SJSA1 (cell line): ENCODE measurements around the gene USP5. TPM values are rescaled to one million over a fixed set of nuclear protein-coding genes. Genes with fewer than 3 reads are reported as not detected.
A peak's percentile ranks its signal among the peaks of the same experiment; 100 is the strongest.
"Not testable (repeated sequence)": the region's sequence is repeated elsewhere in the genome, so short reads cannot be mapped to it uniquely, and the experiment has no call there.

ENCODE experiments used
- DNase-seq, 2 experiments: peaks; one replicate each; pipeline ENCODE4 v3.0.0-alpha.2; 2015 to 2020; ENCODE audit warnings: low spot score in 2 of 2, low read depth in 1 of 2
- H3K27ac ChIP-seq: fragments of 250-450 bp; sonication (Bioruptor Pico); 2 replicates; pipeline ENCODE4 v1.5.1; 2020; ENCODE audit warnings: mild to moderate bottlenecking, moderate library complexity
- H3K27me3 ChIP-seq: fragments of 250-450 bp; sonication (Bioruptor Pico); replicated peaks from 2 replicates; pipeline ENCODE4 v1.5.1; 2020; ENCODE audit warnings: mild to moderate bottlenecking, moderate library complexity
- H3K36me3 ChIP-seq: fragments of 250-450 bp; sonication (Bioruptor Pico); 2 replicates; pipeline ENCODE4 v1.5.1; 2020; ENCODE audit warnings: mild to moderate bottlenecking
- H3K4me1 ChIP-seq: fragments of 250-450 bp; sonication (Bioruptor Pico); replicated peaks from 2 replicates; pipeline ENCODE4 v1.6.1; 2021; ENCODE audit warnings: mild to moderate bottlenecking
- H3K4me3 ChIP-seq: fragments of 250-450 bp; sonication (Bioruptor Pico); 2 replicates; pipeline ENCODE4 v1.5.1; 2020; ENCODE audit warnings: mild to moderate bottlenecking
- H3K9me3 ChIP-seq: fragments of 250-450 bp; sonication (Bioruptor Pico); replicated peaks from 2 replicates; pipeline ENCODE4 v1.5.1; 2020; ENCODE audit warnings: mild to moderate bottlenecking
- total RNA-seq: library from RNA; depleted of rRNA; stranded (reverse); fragments of >200 nt; shearing (Covaris generic); gene quantifications from 2 replicates; pipeline ENCODE4 v1.2.3, GENCODE V29; 2014

Gene USP5
- total RNA-seq, 1 experiment from 2014 or later, result 121 TPM

GRCh38 chr12:6886206-6886999, 34.5 kb downstream of the USP5 start:
- not testable (repeated sequence) for H3K4me3 ChIP-seq, H3K27ac ChIP-seq, H3K27me3 ChIP-seq, DNase-seq, H3K9me3 ChIP-seq
- Histone ChIP-seq H3K4me1 (peaks cover 15% of the 10 kb centered on the region), H3K36me3 (peaks cover 30% of the 10 kb centered on the region)

- Histone ChIP-seq H3K36me3 (peaks cover 30% of the 10 kb centered on the region), H3K4me1 (peaks cover 18% of the 10 kb centered on the region), H3K27me3 (no peaks in the 10 kb centered on the region), H3K4me3 (no peak overlapping the region), H3K9me3 (no peaks in the 10 kb centered on the region), H3K27ac (no peak overlapping the region)
- no peak for DNase-seq
These were observed 35.5 kb downstream of the USP5 start for GRCh38 chr12:6887460-6887859.

- peaks cover 26% of the 10 kb centered on the region for H3K36me3 ChIP-seq
- peaks cover 18% of the 10 kb centered on the region for H3K4me1 ChIP-seq
- no peaks in the 10 kb centered on the region for H3K9me3 ChIP-seq
- no peaks in the 10 kb centered on the region for H3K27me3 ChIP-seq
- no peak for DNase-seq
- H3K27ac ChIP-seq, result no peak overlapping the region
- no peak overlapping the region for H3K4me3 ChIP-seq
These were observed 36.4 kb downstream of the USP5 start for GRCh38 chr12:6888360-6888759.

- DNase-seq, H3K9me3 ChIP-seq, H3K4me3 ChIP-seq, H3K27ac ChIP-seq, H3K27me3 ChIP-seq: not testable (repeated sequence)
- H3K36me3 ChIP-seq, result peaks cover 23% of the 10 kb centered on the region
- peaks cover 18% of the 10 kb centered on the region for H3K4me1 ChIP-seq
These were observed 36.8 kb downstream of the USP5 start for GRCh38 chr12:6888794-6889193.

- not testable (repeated sequence) for H3K27me3 ChIP-seq, H3K9me3 ChIP-seq, H3K4me3 ChIP-seq, DNase-seq
- Histone ChIP-seq H3K4me1 (peaks cover 18% of the 10 kb centered on the region), H3K36me3 (peaks cover 11% of the 10 kb centered on the region), H3K27ac (peak overlapping the region; percentile 93)
These were observed 38.0 kb downstream of the USP5 start for GRCh38 chr12:6889775-6890573.

GRCh38 chr12:6890789-6891645, 39.1 kb downstream of the USP5 start:
- Histone ChIP-seq H3K9me3 (no peaks in the 10 kb centered on the region), H3K27me3 (no peaks in the 10 kb centered on the region), H3K4me3 (peak overlapping the region; percentile 33), H3K27ac (peak overlapping the region; percentile 93), H3K4me1 (peaks cover 18% of the 10 kb centered on the region), H3K36me3 (peaks cover 5% of the 10 kb centered on the region)
- peak; percentile 98 to 99 for DNase-seq

GRCh38 chr12:6891646-6892001, 39.7 kb downstream of the USP5 start:
- Histone ChIP-seq H3K4me3 (peak overlapping the region; percentile 33), H3K27me3 (no peaks in the 10 kb centered on the region), H3K4me1 (peaks cover 18% of the 10 kb centered on the region), H3K27ac (peak overlapping the region; percentile 61), H3K9me3 (no peaks in the 10 kb centered on the region), H3K36me3 (peaks cover 5% of the 10 kb centered on the region)
- no peak for DNase-seq

- not testable (repeated sequence) for H3K36me3 ChIP-seq, H3K4me3 ChIP-seq, H3K27me3 ChIP-seq, H3K27ac ChIP-seq, H3K9me3 ChIP-seq, DNase-seq
- peaks cover 18% of the 10 kb centered on the region for H3K4me1 ChIP-seq
These were observed 40.7 kb downstream of the USP5 start for GRCh38 chr12:6892683-6893082.

GRCh38 chr12:6894321-6894720, 42.4 kb downstream of the USP5 start:
- no peak overlapping the region for H3K4me3 ChIP-seq
- H3K36me3 ChIP-seq, result no peaks in the 10 kb centered on the region
- no peak for DNase-seq
- peaks cover 14% of the 10 kb centered on the region for H3K4me1 ChIP-seq
- no peaks in the 10 kb centered on the region for H3K9me3 ChIP-seq
- no peak overlapping the region for H3K27ac ChIP-seq
- H3K27me3 ChIP-seq, result no peaks in the 10 kb centered on the region

- Histone ChIP-seq H3K27ac (no peak overlapping the region), H3K27me3 (no peaks in the 10 kb centered on the region), H3K4me1 (peaks cover 9% of the 10 kb centered on the region), H3K9me3 (no peaks in the 10 kb centered on the region), H3K36me3 (no peaks in the 10 kb centered on the region), H3K4me3 (no peak overlapping the region)
- DNase-seq, result no peak
These were observed 45.0 kb downstream of the USP5 start for GRCh38 chr12:6896846-6897435.

GRCh38 chr12:6899427-6899826, 47.5 kb downstream of the USP5 start:
- H3K4me3 ChIP-seq, result no peak overlapping the region
- H3K36me3 ChIP-seq, result no peaks in the 10 kb centered on the region
- DNase-seq, result no peak
- no peaks in the 10 kb centered on the region for H3K27me3 ChIP-seq
- H3K27ac ChIP-seq, result no peak overlapping the region
- peaks cover 18% of the 10 kb centered on the region for H3K4me1 ChIP-seq
- H3K9me3 ChIP-seq, result no peaks in the 10 kb centered on the region

- H3K4me3 ChIP-seq, result no peak overlapping the region
- H3K9me3 ChIP-seq, result no peaks in the 10 kb centered on the region
These were observed 48.0 kb downstream of the USP5 start for GRCh38 chr12:6899837-6900519.

GRCh38 chr12:6902448-6902847, 50.5 kb downstream of the USP5 start:
- Histone ChIP-seq H3K4me3 (no peak overlapping the region), H3K27ac (no peak overlapping the region), H3K27me3 (no peaks in the 10 kb centered on the region), H3K9me3 (no peaks in the 10 kb centered on the region), H3K4me1 (peaks cover 27% of the 10 kb centered on the region), H3K36me3 (0 out of 2 replicates have a peak, but pooled peaks cover 7% of the 10 kb centered on the region)
- no peak for DNase-seq

More at GRCh38 chr12:6899837-6900519, 48.0 kb downstream of the USP5 start:
- Histone ChIP-seq H3K27ac (no peak overlapping the region), H3K36me3 (no peaks in the 10 kb centered on the region), H3K4me1 (peaks cover 21% of the 10 kb centered on the region), H3K27me3 (no peaks in the 10 kb centered on the region)
- peak in 1 of 2 experiments; percentile 21 for DNase-seq
